Measurements from ENCODE around the gene CAV1.

CAV1 gene

DNA sequence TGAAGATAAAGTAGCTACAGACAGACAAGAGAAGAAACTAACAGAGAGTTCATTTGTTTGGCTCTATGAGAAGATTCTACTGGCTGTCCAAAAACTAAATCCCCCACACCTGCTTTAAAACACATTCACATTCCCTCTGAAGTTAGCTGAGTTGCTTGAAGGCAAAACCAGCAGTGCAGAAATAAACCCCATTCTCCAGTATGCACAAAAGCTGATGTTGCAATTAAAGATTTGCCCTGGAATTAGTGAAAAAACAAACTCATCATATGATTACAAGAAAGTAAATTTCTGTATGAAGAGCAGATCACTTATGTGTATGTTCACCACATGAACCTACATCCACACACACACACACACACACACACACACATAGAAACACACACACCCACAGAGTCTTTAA, 9.3 kb upstream of the CAV1 start:
- Histone ChIP-seq H3K4me2 (ENCODE audit: low read depth, low read length, poor library complexity, severe bottlenecking) (no peak overlapping the region), H3K27me3 (ENCODE audit: insufficient read depth, low read length, poor library complexity, severe bottlenecking) (no peaks in the 10 kb centered on the region), H3K36me3 (ENCODE audit: insufficient read depth, low read length) (no peaks in the 10 kb centered on the region), H3K4me1 (ENCODE audit: insufficient read depth, low read length, poor library complexity, severe bottlenecking) (peaks cover 20% of the 10 kb centered on the region), H3K9me3 (ENCODE audit: insufficient read depth, low read depth, low read length) (no peaks in the 10 kb centered on the region), H2AFZ (ENCODE audit: low read length) (peak overlapping the region; percentile 42), H3K9me2 (replicated peaks; ENCODE audit: low read depth, low read length) (no peaks in the 10 kb centered on the region), H3K9ac (ENCODE audit: low read depth, low read length, poor library complexity, severe bottlenecking) (no peak overlapping the region), H4K20me1 (ENCODE audit: insufficient read depth, low read length, poor library complexity, severe bottlenecking) (no peaks in the 10 kb centered on the region), H3K79me2 (ENCODE audit: insufficient read depth, low read length) (no peaks in the 10 kb centered on the region), H3K4me3 (ENCODE audit: low read length, poor library complexity, severe bottlenecking) (no peak overlapping the region), H3F3A (ENCODE audit: low read depth) (no peaks in the 10 kb centered on the region)
- TF ChIP-seq EZH2phosphoT487 (IDR thresholded peaks at IDR 0.05; ENCODE audit: borderline replicate concordance), result no peak
- TF ChIP-seq, protein P1, sequence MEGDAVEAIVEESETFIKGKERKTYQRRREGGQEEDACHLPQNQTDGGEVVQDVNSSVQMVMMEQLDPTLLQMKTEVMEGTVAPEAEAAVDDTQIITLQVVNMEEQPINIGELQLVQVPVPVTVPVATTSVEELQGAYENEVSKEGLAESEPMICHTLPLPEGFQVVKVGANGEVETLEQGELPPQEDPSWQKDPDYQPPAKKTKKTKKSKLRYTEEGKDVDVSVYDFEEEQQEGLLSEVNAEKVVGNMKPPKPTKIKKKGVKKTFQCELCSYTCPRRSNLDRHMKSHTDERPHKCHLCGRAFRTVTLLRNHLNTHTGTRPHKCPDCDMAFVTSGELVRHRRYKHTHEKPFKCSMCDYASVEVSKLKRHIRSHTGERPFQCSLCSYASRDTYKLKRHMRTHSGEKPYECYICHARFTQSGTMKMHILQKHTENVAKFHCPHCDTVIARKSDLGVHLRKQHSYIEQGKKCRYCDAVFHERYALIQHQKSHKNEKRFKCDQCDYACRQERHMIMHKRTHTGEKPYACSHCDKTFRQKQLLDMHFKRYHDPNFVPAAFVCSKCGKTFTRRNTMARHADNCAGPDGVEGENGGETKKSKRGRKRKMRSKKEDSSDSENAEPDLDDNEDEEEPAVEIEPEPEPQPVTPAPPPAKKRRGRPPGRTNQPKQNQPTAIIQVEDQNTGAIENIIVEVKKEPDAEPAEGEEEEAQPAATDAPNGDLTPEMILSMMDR (conservative IDR thresholded peaks at IDR 0.05; ENCODE audit: low read length), result no peak

DNA sequence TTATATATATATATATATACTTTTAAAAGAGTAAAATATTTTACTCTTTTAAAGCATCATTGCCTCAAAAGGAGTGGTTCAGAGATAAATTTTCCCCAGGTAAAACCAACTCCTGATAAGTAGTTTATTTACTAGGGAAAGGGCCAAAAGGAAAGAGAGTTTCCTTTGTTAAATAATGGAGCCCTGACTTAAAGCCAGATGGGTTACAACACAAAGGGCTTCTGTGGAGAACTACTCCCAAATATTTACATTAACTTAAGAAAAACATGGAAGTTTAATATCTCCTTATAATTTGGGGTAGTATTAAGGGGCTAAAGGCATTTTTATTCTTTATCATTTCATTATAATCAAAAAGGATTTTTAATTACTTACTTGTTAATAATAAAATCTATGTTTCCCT, 8.5 kb upstream of the CAV1 start:
- TF ChIP-seq, protein P1 (conservative IDR thresholded peaks at IDR 0.05; ENCODE audit: low read length), result no peak
- TF ChIP-seq EZH2phosphoT487 (IDR thresholded peaks at IDR 0.05; ENCODE audit: borderline replicate concordance), result no peak
- no peaks in the 10 kb centered on the region for H3K36me3 ChIP-seq (ENCODE audit: insufficient read depth, low read length)
- no peak overlapping the region for H2AFZ ChIP-seq (ENCODE audit: low read length)
- H3K4me1 ChIP-seq (ENCODE audit: insufficient read depth, low read length, poor library complexity, severe bottlenecking), result peaks cover 17% of the 10 kb centered on the region
- no peaks in the 10 kb centered on the region for H4K20me1 ChIP-seq (ENCODE audit: insufficient read depth, low read length, poor library complexity, severe bottlenecking)
- H3K79me2 ChIP-seq (ENCODE audit: insufficient read depth, low read length), result no peaks in the 10 kb centered on the region
- H3K9me2 ChIP-seq (replicated peaks; ENCODE audit: low read depth, low read length), result no peaks in the 10 kb centered on the region
- no peaks in the 10 kb centered on the region for H3F3A ChIP-seq (ENCODE audit: low read depth)
- H3K9ac ChIP-seq (ENCODE audit: low read depth, low read length, poor library complexity, severe bottlenecking), result no peak overlapping the region
- H3K27me3 ChIP-seq (ENCODE audit: insufficient read depth, low read length, poor library complexity, severe bottlenecking), result no peaks in the 10 kb centered on the region
- H3K4me2 ChIP-seq (ENCODE audit: low read depth, low read length, poor library complexity, severe bottlenecking), result no peak overlapping the region
- no peak overlapping the region for H3K4me3 ChIP-seq (ENCODE audit: low read length, poor library complexity, severe bottlenecking)
- no peaks in the 10 kb centered on the region for H3K9me3 ChIP-seq (ENCODE audit: insufficient read depth, low read depth, low read length)

DNA sequence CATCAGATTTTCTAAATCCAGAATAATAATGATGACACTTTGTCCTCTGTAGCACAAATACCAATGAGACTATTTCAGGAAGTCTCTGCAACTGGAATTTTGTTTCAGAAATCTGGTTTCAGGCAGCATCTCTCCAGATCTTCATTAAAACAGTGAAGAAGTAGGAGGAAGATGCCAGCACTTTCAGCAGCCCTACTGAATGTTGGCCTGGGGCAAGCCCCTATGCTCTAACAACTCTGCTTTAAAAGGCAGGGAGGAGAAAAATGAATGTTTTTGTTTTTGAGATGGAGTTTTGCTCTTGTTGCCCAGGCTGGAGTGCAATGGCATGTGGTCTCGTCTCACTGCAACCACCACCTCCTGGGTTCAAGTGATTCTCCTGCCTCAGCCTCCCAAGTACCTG, 7.2 kb upstream of the CAV1 start:
- H3K27me3 ChIP-seq (ENCODE audit: insufficient read depth, low read length, poor library complexity, severe bottlenecking), result no peaks in the 10 kb centered on the region
- H4K20me1 ChIP-seq (ENCODE audit: insufficient read depth, low read length, poor library complexity, severe bottlenecking), result no peaks in the 10 kb centered on the region
- no peak overlapping the region for H3K4me2 ChIP-seq (ENCODE audit: low read depth, low read length, poor library complexity, severe bottlenecking)
- peak overlapping the region; percentile 72; the same call in 1 of the 2 replicates for H2AFZ ChIP-seq (ENCODE audit: low read length)
- no peaks in the 10 kb centered on the region for H3K36me3 ChIP-seq (ENCODE audit: insufficient read depth, low read length)
- TF ChIP-seq, protein P1 (conservative IDR thresholded peaks at IDR 0.05; ENCODE audit: low read length), result no peak
- TF ChIP-seq EZH2phosphoT487 (IDR thresholded peaks at IDR 0.05; ENCODE audit: borderline replicate concordance), result no peak
- no peaks in the 10 kb centered on the region for H3K79me2 ChIP-seq (ENCODE audit: insufficient read depth, low read length)
- no peaks in the 10 kb centered on the region for H3K9me3 ChIP-seq (ENCODE audit: insufficient read depth, low read depth, low read length)
- no peak overlapping the region for H3K9ac ChIP-seq (ENCODE audit: low read depth, low read length, poor library complexity, severe bottlenecking)
- no peak overlapping the region for H3K4me3 ChIP-seq (ENCODE audit: low read length, poor library complexity, severe bottlenecking)
- no peaks in the 10 kb centered on the region for H3F3A ChIP-seq (ENCODE audit: low read depth)
- peaks cover 7% of the 10 kb centered on the region for H3K4me1 ChIP-seq (ENCODE audit: insufficient read depth, low read length, poor library complexity, severe bottlenecking)
- H3K9me2 ChIP-seq (replicated peaks; ENCODE audit: low read depth, low read length), result no peaks in the 10 kb centered on the region
